Panc1 (cell line): ENCODE measurements around the gene UBE2U. TPM values are rescaled to one million over a fixed set of nuclear protein-coding genes. Genes with fewer than 3 reads are reported as not detected.
"Not testable (repeated sequence)": the region's sequence is repeated elsewhere in the genome, so short reads cannot be mapped to it uniquely, and the experiment has no call there.

ENCODE experiments used
- ATAC-seq: fragments of 200-7000 bp; cut with Tn5 transposase; 2 replicates; pipeline ENCODE4 v1.9.1; 2020; ENCODE audit warnings: mild to moderate bottlenecking, moderate library complexity
- BruUV-seq: library from RNA; stranded (reverse); fragments of 400-500 nt; replicated peaks from 2 replicates; lab custom pipeline; 2021; lab: Mats Ljungman, UMichigan
- CTCF ChIA-PET: fragments of 300-600 bp; sonication (Branson Sonifier 250); formaldehyde crosslinking; loops from one replicate; lab custom pipeline; 2022; ENCODE audit warnings: antibody characterized with exemption; lab: Charles Lee
- POLR2A ChIA-PET: fragments of 300-600 bp; sonication (Branson Sonifier 250); formaldehyde crosslinking; loops from one replicate; lab custom pipeline; 2022; ENCODE audit warnings: antibody characterized with exemption; lab: Charles Lee
- DNase-seq: peaks from one replicate; pipeline ENCODE4 v3.0.0-alpha.2; 2010; ENCODE audit warnings: low read depth, low spot score
- H3K27ac ChIP-seq: 2 replicates; pipeline ENCODE4 v1.5.1; 2011; ENCODE audit warnings: mild to moderate bottlenecking, low read length, inconsistent platforms
- H3K27me3 ChIP-seq: fragments of 200-500 bp; sonication (Bioruptor generic); 2 replicates; pipeline ENCODE4 v1.6.0; 2014; ENCODE audit warnings: low read length, inconsistent platforms; ENCODE audit not compliant: control insufficient read depth, insufficient read depth
- H3K36me3 ChIP-seq: fragments of 200-500 bp; sonication (Bioruptor generic); 2 replicates; pipeline ENCODE4 v1.5.1; 2014; ENCODE audit warnings: inconsistent platforms, mild to moderate bottlenecking, low read length, moderate library complexity; ENCODE audit not compliant: control insufficient read depth, insufficient read depth
- H3K4me1 ChIP-seq: 2 replicates; pipeline ENCODE4 v1.5.1; 2011; ENCODE audit warnings: inconsistent platforms, mild to moderate bottlenecking, low read length, moderate library complexity; ENCODE audit not compliant: control insufficient read depth, insufficient read depth
- H3K4me3 ChIP-seq, 2 experiments: 2 replicates each; pipeline ENCODE4 v1.5.1; 2011 to 2012; ENCODE audit warnings: low read depth in 2 of 2, low read length in 2 of 2, mild to moderate bottlenecking in 2 of 2, inconsistent platforms in 1 of 2, moderate library complexity in 1 of 2
- H3K9me3 ChIP-seq: fragments of 200-500 bp; sonication (Bioruptor generic); 2 replicates; pipeline ENCODE4 v1.5.1; 2014; ENCODE audit warnings: low read depth, mild to moderate bottlenecking, inconsistent platforms, low read length, moderate library complexity; ENCODE audit not compliant: control insufficient read depth, insufficient read depth
- CTCF ChIP-seq: fragments of 450-650 bp; IDR thresholded peaks from 2 replicates; pipeline ENCODE4 v1.5.1; 2017; ENCODE audit warnings: mild to moderate bottlenecking
- POLR2AphosphoS5 ChIP-seq: IDR thresholded peaks from 2 replicates; pipeline ENCODE4 v1.6.1; 2012; ENCODE audit warnings: mild to moderate bottlenecking, low read depth, low read length, moderate library complexity
- REST ChIP-seq, 2 experiments: IDR thresholded peaks; 2 replicates each; pipeline ENCODE4 v1.6.1; 2011 to 2012; ENCODE audit warnings: low read depth in 2 of 2, control low read depth in 1 of 2, low read length in 1 of 2, mild to moderate bottlenecking in 1 of 2, moderate library complexity in 1 of 2; ENCODE audit not compliant: insufficient read depth in 1 of 2
- SIN3A ChIP-seq: IDR thresholded peaks from 2 replicates; pipeline ENCODE4 v1.6.1; 2012; ENCODE audit warnings: low read depth, mild to moderate bottlenecking, low read length, moderate library complexity, borderline replicate concordance; ENCODE audit not compliant: insufficient read depth
- TCF7L2 ChIP-seq: IDR thresholded peaks from 2 replicates; pipeline ENCODE4 v1.6.1; 2011; ENCODE audit warnings: mild to moderate bottlenecking, low read depth, low read length, inconsistent platforms
- in situ Hi-C: cut with HindIII; loops from 2 replicates; pipeline ENCODE4 v1.10.0; 2016; ENCODE audit warnings: low sequenced_read_pairs, low pct_unique_long_range_greater_than_20kb
- intact Hi-C: fragments of 100-400 bp; cut with micrococcal nuclease; formaldehyde crosslinking; loops from one replicate; pipeline ENCODE4 v1.10.0; 2022; ENCODE audit not compliant: unreplicated experiment
- total RNA-seq: library from RNA; stranded (reverse); gene quantifications from one replicate; pipeline ENCODE4 v1.2.1, GENCODE V29; 2021; ENCODE audit not compliant: unreplicated experiment

UBE2U gene
- total RNA-seq, 1 experiment from 2014 or later = not detected

- in situ Hi-C loops (loop anchor here (25.0 kb wide), 1 partner anchor 549 kb away; no protein-coding TSS in a partner anchor), intact Hi-C loops (no loop called here)
- ATAC-seq (no peak), DNase-seq (no peak)
- no peaks in the 10 kb centered on the region for H3K9me3 ChIP-seq
- TF ChIP-seq TCF7L2 = no peak
- TF ChIP-seq SIN3A = no peak
- no peak for TF ChIP-seq POLR2AphosphoS5
- TF ChIP-seq REST (IDR thresholded peaks at IDR 0.05; ENCODE audit: insufficient read depth in 1 of 2, low read depth in 2 of 2, low read length in 1 of 2) = no peak
- TF ChIP-seq CTCF = no peak
- H3K27me3 ChIP-seq = no peaks in the 10 kb centered on the region
- ChIA-PET POLR2A (no interaction called here), CTCF (no interaction called here)
- no peaks in the 10 kb centered on the region for H3K4me1 ChIP-seq
- no peak overlapping the region for H3K4me3 ChIP-seq
- H3K27ac ChIP-seq = no peak overlapping the region
- H3K36me3 ChIP-seq = no peaks in the 10 kb centered on the region
- BruUV-seq = no TSS peak
Observed at GRCh38 chr1:64236541-64236954, 33.1 kb downstream of the UBE2U start.

- POLR2A ChIA-PET, H3K27ac ChIP-seq, H3K27me3 ChIP-seq, ATAC-seq, H3K36me3 ChIP-seq, DNase-seq, BruUV-seq, CTCF ChIA-PET, intact Hi-C loops, H3K4me3 ChIP-seq, H3K9me3 ChIP-seq: not testable (repeated sequence)
- in situ Hi-C loops = loop anchor here (25.0 kb wide), 1 partner anchor 552 kb away; no protein-coding TSS in a partner anchor
- H3K4me1 ChIP-seq = peaks cover 12% of the 10 kb centered on the region
Observed at GRCh38 chr1:64239519-64239918, 36.1 kb downstream of the UBE2U start.

GRCh38 chr1:64240206-64240605 lies 36.8 kb downstream of the UBE2U start:
- ATAC-seq (no peak), DNase-seq (no peak)
- no TSS peak for BruUV-seq
- H3K4me1 ChIP-seq = peaks cover 13% of the 10 kb centered on the region
- ChIA-PET POLR2A (no interaction called here), CTCF (interaction anchor here (0.7 kb wide), 1 partner anchor 548 kb away, joined by 3 read pairs; no protein-coding TSS in a partner anchor)
- H3K4me3 ChIP-seq = no peak overlapping the region
- no peaks in the 10 kb centered on the region for H3K9me3 ChIP-seq
- intact Hi-C loops (loop anchor here (5.0 to 10.0 kb wide), 4 partner anchors 305 to 623 kb away; partner anchors contain the start of gene ROR1), in situ Hi-C loops (loop anchor here (25.0 kb wide), 1 partner anchor 553 kb away; no protein-coding TSS in a partner anchor)
- TF ChIP-seq CTCF = peak; percentile 7; the same call in 1 of the 2 replicates
- TF ChIP-seq SIN3A = no peak
- H3K27ac ChIP-seq = no peak overlapping the region
- H3K36me3 ChIP-seq = no peaks in the 10 kb centered on the region
- H3K27me3 ChIP-seq = no peaks in the 10 kb centered on the region
